Adrenal gland (tissue), 5 donors: Measurements from ENCODE around the gene C18orf63.

ENCODE experiments used
- POLR2A ChIP-seq, 2 donors: fragments of 450-650 bp; IDR thresholded peaks; one replicate each; pipeline ENCODE4 v1.6.1; 2017; ENCODE audit warnings: antibody characterized with exemption in 2 of 2, mild to moderate bottlenecking in 2 of 2, moderate library complexity in 1 of 2
- TF ChIP-seq, protein P1 (sequence below), 6 experiments: fragments of 450-650 bp in 4 of 6; fragments of 200-600 bp in 2 of 6; sonication (generic) in 1 of 6; IDR thresholded peaks; 1 replicate in 5 of 6; 2 replicates in 1 of 6; pipeline versions ENCODE4 v1.5.1 to v1.8.0; 2016 to 2021; ENCODE audit warnings: antibody characterized with exemption in 6 of 6, mild to moderate bottlenecking in 2 of 6, moderate library complexity in 1 of 6
- donor health status: DM: no; HTN: no; CAD: no.

DNA sequence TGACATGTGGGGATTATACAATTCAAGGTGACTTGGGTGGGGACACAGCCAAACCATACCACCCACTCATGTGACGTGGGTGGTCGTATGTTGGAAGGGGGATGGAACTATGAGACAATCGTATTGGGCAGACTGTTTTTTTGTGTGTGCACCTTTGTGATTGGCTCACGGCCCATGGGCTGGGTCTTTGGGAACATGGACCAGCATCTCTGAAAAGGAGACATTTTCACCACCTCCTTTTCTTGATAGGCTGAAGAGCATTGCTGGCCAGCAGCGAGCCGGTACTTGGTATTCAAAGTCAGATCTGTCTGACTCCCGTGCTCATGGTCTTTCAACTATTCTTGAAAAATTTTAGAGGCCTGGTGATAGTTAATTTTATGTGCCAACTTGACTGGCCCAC, 79.4 kb downstream of the C18orf63 start:
- TF ChIP-seq, protein P1, sequence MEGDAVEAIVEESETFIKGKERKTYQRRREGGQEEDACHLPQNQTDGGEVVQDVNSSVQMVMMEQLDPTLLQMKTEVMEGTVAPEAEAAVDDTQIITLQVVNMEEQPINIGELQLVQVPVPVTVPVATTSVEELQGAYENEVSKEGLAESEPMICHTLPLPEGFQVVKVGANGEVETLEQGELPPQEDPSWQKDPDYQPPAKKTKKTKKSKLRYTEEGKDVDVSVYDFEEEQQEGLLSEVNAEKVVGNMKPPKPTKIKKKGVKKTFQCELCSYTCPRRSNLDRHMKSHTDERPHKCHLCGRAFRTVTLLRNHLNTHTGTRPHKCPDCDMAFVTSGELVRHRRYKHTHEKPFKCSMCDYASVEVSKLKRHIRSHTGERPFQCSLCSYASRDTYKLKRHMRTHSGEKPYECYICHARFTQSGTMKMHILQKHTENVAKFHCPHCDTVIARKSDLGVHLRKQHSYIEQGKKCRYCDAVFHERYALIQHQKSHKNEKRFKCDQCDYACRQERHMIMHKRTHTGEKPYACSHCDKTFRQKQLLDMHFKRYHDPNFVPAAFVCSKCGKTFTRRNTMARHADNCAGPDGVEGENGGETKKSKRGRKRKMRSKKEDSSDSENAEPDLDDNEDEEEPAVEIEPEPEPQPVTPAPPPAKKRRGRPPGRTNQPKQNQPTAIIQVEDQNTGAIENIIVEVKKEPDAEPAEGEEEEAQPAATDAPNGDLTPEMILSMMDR (IDR thresholded peaks at IDR 0.05), result no peak
- TF ChIP-seq POLR2A (IDR thresholded peaks at IDR 0.05), result no peak
